H9 (cell line): Measurements from ENCODE around the gene LRRC27. TPM values are rescaled to one million over a fixed set of nuclear protein-coding genes. Genes with fewer than 3 reads are reported as not detected.
A peak's percentile ranks its signal among the peaks of the same experiment; 100 is the strongest.

ENCODE experiments used
- DNase-seq: peaks from one replicate; pipeline ENCODE4 v3.0.0-alpha.2; 2017
- H2AFZ ChIP-seq: one replicate; pipeline ENCODE4 v1.6.1; 2013; ENCODE audit warnings: mild to moderate bottlenecking, low read length, control low read depth, moderate library complexity
- H2AK5ac ChIP-seq: 2 replicates; pipeline ENCODE4 v1.6.1; 2013; ENCODE audit warnings: low read length, control low read depth, mixed read lengths; ENCODE audit not compliant: insufficient read length
- H2BK120ac ChIP-seq: one replicate; pipeline ENCODE4 v1.6.1; 2013; ENCODE audit warnings: low read depth, mild to moderate bottlenecking, low read length, control low read depth, inconsistent platforms; ENCODE audit not compliant: poor library complexity, severe bottlenecking
- H2BK12ac ChIP-seq: 2 replicates; pipeline ENCODE4 v1.6.1; 2013; ENCODE audit warnings: low read length, control low read depth, mixed read lengths, low read depth; ENCODE audit not compliant: insufficient read length
- H2BK15ac ChIP-seq: 2 replicates; pipeline ENCODE4 v1.6.1; 2013; ENCODE audit warnings: low read depth, low read length, control low read depth
- H2BK20ac ChIP-seq: one replicate; pipeline ENCODE4 v1.6.1; 2013; ENCODE audit warnings: low read depth, mild to moderate bottlenecking, low read length, control low read depth, inconsistent platforms; ENCODE audit not compliant: poor library complexity, severe bottlenecking
- H2BK5ac ChIP-seq: 2 replicates; pipeline ENCODE4 v1.6.1; 2013; ENCODE audit warnings: low read length, control low read depth, mixed read lengths; ENCODE audit not compliant: insufficient read length
- H3K14ac ChIP-seq: 2 replicates; pipeline ENCODE4 v1.6.1; 2013; ENCODE audit warnings: low read length, control low read depth; ENCODE audit not compliant: insufficient read depth
- H3K18ac ChIP-seq: 2 replicates; pipeline ENCODE4 v1.6.1; 2013; ENCODE audit warnings: low read depth, mild to moderate bottlenecking, mixed read lengths, low read length, control low read depth; ENCODE audit not compliant: insufficient read length
- H3K23ac ChIP-seq: 2 replicates; pipeline ENCODE4 v1.6.1; 2013; ENCODE audit warnings: low read length, control low read depth, mixed read lengths, low read depth; ENCODE audit not compliant: insufficient read length
- H3K23me2 ChIP-seq: 2 replicates; pipeline ENCODE4 v1.6.1; 2013; ENCODE audit warnings: low read depth, mild to moderate bottlenecking, mixed read lengths, low read length, control low read depth; ENCODE audit not compliant: insufficient read length, poor library complexity, severe bottlenecking
- H3K27ac ChIP-seq: 2 replicates; pipeline ENCODE4 v1.5.1; 2013; ENCODE audit warnings: low read length, control low read depth, mixed read lengths, low read depth; ENCODE audit not compliant: insufficient read length
- H3K27me3 ChIP-seq: 2 replicates; pipeline ENCODE4 v1.6.1; 2013; ENCODE audit warnings: low read length, control low read depth, inconsistent platforms; ENCODE audit not compliant: insufficient read depth
- H3K4ac ChIP-seq: 2 replicates; pipeline ENCODE4 v1.6.1; 2013; ENCODE audit warnings: low read depth, mild to moderate bottlenecking, control low read depth, inconsistent platforms, low read length, moderate library complexity
- H3K4me1 ChIP-seq: 2 replicates; pipeline ENCODE4 v1.6.1; 2013; ENCODE audit warnings: low read length, control low read depth, inconsistent platforms; ENCODE audit not compliant: insufficient read depth
- H3K4me2 ChIP-seq: 2 replicates; pipeline ENCODE4 v1.6.1; 2013; ENCODE audit warnings: low read length, control low read depth, mixed read lengths; ENCODE audit not compliant: insufficient read length, insufficient read depth
- H3K56ac ChIP-seq: 2 replicates; pipeline ENCODE4 v1.6.1; 2013; ENCODE audit warnings: low read depth, mild to moderate bottlenecking, mixed read lengths, low read length, control low read depth; ENCODE audit not compliant: insufficient read length
- H3K79me1 ChIP-seq: 2 replicates; pipeline ENCODE4 v1.6.1; 2013; ENCODE audit warnings: low read depth, mild to moderate bottlenecking, moderate library complexity, low read length, control low read depth, inconsistent platforms; ENCODE audit not compliant: insufficient read depth, poor library complexity, severe bottlenecking
- H3K79me2 ChIP-seq: 2 replicates; pipeline ENCODE4 v1.6.1; 2013; ENCODE audit warnings: low read length, control low read depth, inconsistent platforms; ENCODE audit not compliant: insufficient read depth
- H3K9ac ChIP-seq: 2 replicates; pipeline ENCODE4 v1.6.1; 2013; ENCODE audit warnings: low read length, control low read depth, mixed read lengths; ENCODE audit not compliant: insufficient read length; ENCODE audit errors: extremely low read depth
- H3K9me3 ChIP-seq: one replicate; pipeline ENCODE4 v1.6.1; 2013; ENCODE audit warnings: low read depth, low read length, inconsistent platforms; ENCODE audit not compliant: control insufficient read depth
- H3T11ph ChIP-seq: one replicate; pipeline ENCODE4 v1.6.1; 2013; ENCODE audit warnings: mild to moderate bottlenecking, low read length, control low read depth, inconsistent platforms
- H4K20me1 ChIP-seq: one replicate; pipeline ENCODE4 v1.6.1; 2013; ENCODE audit not compliant: control insufficient read depth, insufficient read length, insufficient read depth
- H4K5ac ChIP-seq: 2 replicates; pipeline ENCODE4 v1.6.1; 2013; ENCODE audit warnings: low read depth, mild to moderate bottlenecking, mixed read lengths, low read length, control low read depth; ENCODE audit not compliant: insufficient read length
- H4K8ac ChIP-seq: replicated peaks from 2 replicates; pipeline ENCODE4 v1.6.1; 2013; ENCODE audit warnings: low read length, control low read depth, mixed read lengths, low read depth; ENCODE audit not compliant: insufficient read length
- H4K91ac ChIP-seq: 2 replicates; pipeline ENCODE4 v1.6.1; 2013; ENCODE audit warnings: low read depth, mild to moderate bottlenecking, moderate library complexity, mixed read lengths, low read length, control low read depth; ENCODE audit not compliant: insufficient read length
- H3K27ac Mint-ChIP-seq, 3 experiments: 2 replicates in 2 of 3; 3 replicates in 1 of 3; pipeline ENCODE4 v1.8.0; 2020 to 2021; ENCODE audit warnings: mixed read lengths in 3 of 3, mild to moderate bottlenecking in 1 of 3, moderate library complexity in 1 of 3
- H3K27me3 Mint-ChIP-seq: 2 replicates; pipeline ENCODE4 v1.8.0; 2021; ENCODE audit warnings: low read depth, mild to moderate bottlenecking, moderate library complexity, mixed read lengths
- H3K36me3 Mint-ChIP-seq, 3 experiments: 2 replicates in 2 of 3; 3 replicates in 1 of 3; pipeline ENCODE4 v1.8.0; 2020 to 2021; ENCODE audit warnings: low read depth in 3 of 3, mixed read lengths in 3 of 3; ENCODE audit not compliant: insufficient read depth in 1 of 3
- H3K4me1 Mint-ChIP-seq, 2 experiments: 2 replicates each; pipeline ENCODE4 v1.8.0; 2020; ENCODE audit warnings: mixed read lengths in 2 of 2
- H3K4me3 Mint-ChIP-seq, 2 experiments: 2 replicates in 1 of 2; 3 replicates in 1 of 2; pipeline ENCODE4 v1.8.0; 2020 to 2021; ENCODE audit warnings: mild to moderate bottlenecking in 2 of 2, mixed read lengths in 2 of 2, moderate library complexity in 1 of 2
- H3K9me3 Mint-ChIP-seq, 2 experiments: 2 replicates in 1 of 2; 3 replicates in 1 of 2; pipeline ENCODE4 v1.8.0; 2020; ENCODE audit warnings: mild to moderate bottlenecking in 2 of 2, mixed read lengths in 2 of 2, moderate library complexity in 1 of 2
- CTCF ChIP-seq: fragments of 200-600 bp; sonication (generic); conservative IDR thresholded peaks from 3 replicates; pipeline ENCODE4 v1.8.0; 2021; ENCODE audit warnings: antibody characterized with exemption, mild to moderate bottlenecking
- WGBS: extraction: QIAGEN DNeasy Blood & Tissue Kit; methylation state at CpG from one replicate; pipeline ENCODE4 v1.1.7; 2013; ENCODE audit warnings: missing lambda C conversion rate, low lambda C conversion rate, mixed read lengths; ENCODE audit not compliant: insufficient read length; ENCODE audit errors: extremely low coverage; 5-methylcytosine and 5-hydroxymethylcytosine counted together
- total RNA-seq: library from RNA; stranded (reverse); gene quantifications from 2 replicates; pipeline ENCODE4 v1.2.1, GENCODE V29; 2021

The LRRC27 gene
- total RNA-seq, 1 experiment from 2014 or later = 2.7 TPM

- peaks cover 11% of the 10 kb centered on the region for H3K23me2 ChIP-seq
- peak; percentile 94 for DNase-seq
- H4K91ac ChIP-seq = no peak within 1 kb of the TSS
- no peaks in the 10 kb centered on the region for H3K79me1 ChIP-seq
- Mint-ChIP-seq H3K9me3 (peaks cover 14 to 17% of the 10 kb centered on the region in 2 experiments), H3K4me3 (peak within 1 kb of the TSS; percentile 78 to 93), H3K4me1 (peaks cover 15 to 17% of the 10 kb centered on the region in 2 experiments), H3K27ac (no peak within 1 kb of the TSS), H3K27me3 (peaks cover 76% of the 10 kb centered on the region), H3K36me3 (peaks cover 11 to 17% (median 11%) of the 10 kb centered on the region in 3 experiments)
- peak within 1 kb of the TSS; percentile 53 for H3K4me2 ChIP-seq
- no peak within 1 kb of the TSS for H3K27ac ChIP-seq
- TF ChIP-seq CTCF = no peak
- no peak within 1 kb of the TSS for H2BK20ac ChIP-seq
- peaks cover 16% of the 10 kb centered on the region; the same call in 1 of the 2 replicates for H3K27me3 ChIP-seq
- H3K18ac ChIP-seq = no peak within 1 kb of the TSS
- H3K79me2 ChIP-seq = no peaks in the 10 kb centered on the region
- H3K4me1 ChIP-seq = no peaks in the 10 kb centered on the region
- no peak within 1 kb of the TSS for H3K9ac ChIP-seq
- H2AFZ ChIP-seq = no peak within 1 kb of the TSS
- peaks cover 8% of the 10 kb centered on the region for H3K9me3 ChIP-seq
- no peak within 1 kb of the TSS for H3T11ph ChIP-seq
- no CpG with 5 or more reads among the region's 84 CpGs for WGBS
- no peak within 1 kb of the TSS for H4K5ac ChIP-seq
- no peak within 1 kb of the TSS for H3K56ac ChIP-seq
- no peak within 1 kb of the TSS for H2AK5ac ChIP-seq
- no peak within 1 kb of the TSS for H3K4ac ChIP-seq
- H2BK12ac ChIP-seq = no peak within 1 kb of the TSS
- no peak within 1 kb of the TSS for H2BK5ac ChIP-seq
- H4K8ac ChIP-seq = no peak within 1 kb of the TSS
- H2BK120ac ChIP-seq = no peak within 1 kb of the TSS
- no peak within 1 kb of the TSS for H2BK15ac ChIP-seq
- no peak within 1 kb of the TSS for H3K23ac ChIP-seq
- no peak within 1 kb of the TSS for H3K14ac ChIP-seq
- peaks cover 4% of the 10 kb centered on the region for H4K20me1 ChIP-seq
These were observed 24.0 kb upstream of the LRRC27 start, which contains the start of gene STK32C for GRCh38 chr10:132307823-132308586. TSS of gene STK32C (minus strand) at chr10:132307950. CDS start at chr10:132307833, 117 bp downstream.
